ENCODE data around the gene NEDD4L. TPM values are rescaled to one million over a fixed set of nuclear protein-coding genes. Genes with fewer than 3 reads are reported as not detected.

NEDD4L gene
- total and polyA plus RNA-seq, 9 donors = 24.8 to 43.1 (median 34.0) TPM

GRCh38 chr18:58088691-58089065, 44.7 kb downstream of the NEDD4L start:
- DNase-seq = no peak
- Histone ChIP-seq H3K27me3 (ENCODE audit: control insufficient read depth, insufficient read depth, low read length) (no peaks in the 10 kb centered on the region), H3K9me3 (replicated peaks; ENCODE audit: control insufficient read depth, low read depth, low read length) (no peaks in the 10 kb centered on the region), H3K4me1 (ENCODE audit: control insufficient read depth, insufficient read depth, low read length) (no peaks in the 10 kb centered on the region), H3K4me3 (ENCODE audit: low read length) (no peak overlapping the region), H3K36me3 (ENCODE audit: control insufficient read depth, insufficient read depth, low read length) (no peaks in the 10 kb centered on the region), H3K27ac (ENCODE audit: low read length) (no peak overlapping the region)
- WGBS (ENCODE audit: insufficient coverage) = no CpG with 5 or more reads among the region's 4 CpGs

- H3K27me3 ChIP-seq (ENCODE audit: control insufficient read depth, insufficient read depth, low read length) = no peaks in the 10 kb centered on the region
- no peaks in the 10 kb centered on the region for H3K9me3 ChIP-seq (replicated peaks; ENCODE audit: control insufficient read depth, low read depth, low read length)
- no peaks in the 10 kb centered on the region for H3K4me1 ChIP-seq (ENCODE audit: control insufficient read depth, insufficient read depth, low read length)
- H3K4me3 ChIP-seq (ENCODE audit: low read length) = no peak overlapping the region
- no peak for DNase-seq
- H3K27ac ChIP-seq (ENCODE audit: low read length) = no peak overlapping the region
- WGBS (ENCODE audit: insufficient coverage) = 100% methylated on average over 1 of the region's 2 CpGs
- H3K36me3 ChIP-seq (ENCODE audit: control insufficient read depth, insufficient read depth, low read length) = no peaks in the 10 kb centered on the region
These were observed 47.1 kb downstream of the NEDD4L start for GRCh38 chr18:58091099-58091611.

GRCh38 chr18:58093311-58093803, 49.3 kb downstream of the NEDD4L start:
- Histone ChIP-seq H3K36me3 (ENCODE audit: control insufficient read depth, insufficient read depth, low read length) (no peaks in the 10 kb centered on the region), H3K4me1 (ENCODE audit: control insufficient read depth, insufficient read depth, low read length) (no peaks in the 10 kb centered on the region), H3K27ac (ENCODE audit: low read length) (no peak overlapping the region), H3K9me3 (replicated peaks; ENCODE audit: control insufficient read depth, low read depth, low read length) (no peaks in the 10 kb centered on the region), H3K27me3 (ENCODE audit: control insufficient read depth, insufficient read depth, low read length) (no peaks in the 10 kb centered on the region), H3K4me3 (ENCODE audit: low read length) (no peak overlapping the region)
- WGBS (ENCODE audit: insufficient coverage) = no CpG with 5 or more reads among the region's 7 CpGs
- no peak for DNase-seq

DNA sequence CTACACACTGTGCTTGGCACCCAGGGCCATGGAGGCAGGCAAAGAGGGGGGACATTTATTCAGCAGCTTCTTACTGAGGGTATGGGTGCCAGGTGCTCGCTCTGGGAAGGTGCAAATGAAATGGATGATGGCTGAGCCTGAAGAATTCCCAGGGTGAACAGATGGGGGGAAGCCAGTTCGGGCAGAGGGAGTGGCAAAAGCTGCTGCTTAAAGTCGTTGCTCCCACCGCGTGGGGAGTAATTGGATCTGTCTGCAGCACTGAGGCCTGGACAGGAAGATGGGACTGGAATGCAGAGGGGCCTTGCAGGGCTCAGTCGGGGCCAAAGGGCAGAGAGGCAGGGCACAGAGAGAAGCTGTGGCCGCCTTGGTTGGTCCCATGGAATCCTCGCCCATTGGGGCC, 51.2 kb downstream of the NEDD4L start:
- no peaks in the 10 kb centered on the region for H3K36me3 ChIP-seq (ENCODE audit: control insufficient read depth, insufficient read depth, low read length)
- 46% methylated on average over 7 of the region's 8 CpGs for WGBS (ENCODE audit: insufficient coverage)
- no peak overlapping the region for H3K4me3 ChIP-seq (ENCODE audit: low read length)
- DNase-seq = no peak
- H3K27me3 ChIP-seq (ENCODE audit: control insufficient read depth, insufficient read depth, low read length) = no peaks in the 10 kb centered on the region
- no peaks in the 10 kb centered on the region for H3K4me1 ChIP-seq (ENCODE audit: control insufficient read depth, insufficient read depth, low read length)
- no peaks in the 10 kb centered on the region for H3K9me3 ChIP-seq (replicated peaks; ENCODE audit: control insufficient read depth, low read depth, low read length)
- H3K27ac ChIP-seq (ENCODE audit: low read length) = no peak overlapping the region

DNA sequence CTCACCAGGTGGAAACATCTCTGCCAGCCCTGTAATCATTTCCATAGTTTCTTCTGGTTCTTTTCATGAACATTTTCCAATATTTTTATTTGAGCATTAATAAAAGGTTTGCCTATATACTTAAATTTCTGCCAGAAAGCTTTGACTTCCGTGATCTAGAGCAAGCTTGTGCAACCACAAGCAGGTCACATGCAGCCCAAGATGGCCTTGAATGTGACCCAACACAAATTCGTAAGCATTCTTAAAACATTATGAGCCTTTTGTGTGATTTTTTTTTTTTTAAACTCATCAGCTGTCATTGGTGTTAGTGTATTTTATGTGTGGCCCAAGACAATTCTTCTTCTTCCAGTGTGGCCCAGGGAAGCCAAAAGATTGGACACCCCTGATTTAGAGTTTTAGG, 51.6 kb downstream of the NEDD4L start:
- no peak for DNase-seq
- Histone ChIP-seq H3K9me3 (replicated peaks; ENCODE audit: control insufficient read depth, low read depth, low read length) (no peaks in the 10 kb centered on the region), H3K36me3 (ENCODE audit: control insufficient read depth, insufficient read depth, low read length) (no peaks in the 10 kb centered on the region), H3K27me3 (ENCODE audit: control insufficient read depth, insufficient read depth, low read length) (no peaks in the 10 kb centered on the region), H3K27ac (ENCODE audit: low read length) (no peak overlapping the region), H3K4me1 (ENCODE audit: control insufficient read depth, insufficient read depth, low read length) (no peaks in the 10 kb centered on the region), H3K4me3 (ENCODE audit: low read length) (no peak overlapping the region)
- WGBS (ENCODE audit: insufficient coverage) = no CpG with 5 or more reads among the region's 2 CpGs

GRCh38 chr18:58096658-58097057, 52.6 kb downstream of the NEDD4L start:
- Histone ChIP-seq H3K36me3 (ENCODE audit: control insufficient read depth, insufficient read depth, low read length) (no peaks in the 10 kb centered on the region), H3K27me3 (ENCODE audit: control insufficient read depth, insufficient read depth, low read length) (no peaks in the 10 kb centered on the region), H3K4me3 (ENCODE audit: low read length) (no peak overlapping the region), H3K9me3 (replicated peaks; ENCODE audit: control insufficient read depth, low read depth, low read length) (no peaks in the 10 kb centered on the region), H3K27ac (ENCODE audit: low read length) (no peak overlapping the region), H3K4me1 (ENCODE audit: control insufficient read depth, insufficient read depth, low read length) (no peaks in the 10 kb centered on the region)
- DNase-seq = no peak
- no CpG with 5 or more reads among the region's 1 CpG for WGBS (ENCODE audit: insufficient coverage)

- Histone ChIP-seq H3K4me1 (ENCODE audit: control insufficient read depth, insufficient read depth, low read length) (no peaks in the 10 kb centered on the region), H3K9me3 (replicated peaks; ENCODE audit: control insufficient read depth, low read depth, low read length) (no peaks in the 10 kb centered on the region), H3K36me3 (ENCODE audit: control insufficient read depth, insufficient read depth, low read length) (no peaks in the 10 kb centered on the region), H3K27ac (ENCODE audit: low read length) (no peak overlapping the region), H3K4me3 (ENCODE audit: low read length) (no peak overlapping the region), H3K27me3 (ENCODE audit: control insufficient read depth, insufficient read depth, low read length) (no peaks in the 10 kb centered on the region)
- WGBS (ENCODE audit: insufficient coverage) = 86% methylated on average over 1 of the region's 8 CpGs
- DNase-seq = no peak
These were observed 53.3 kb downstream of the NEDD4L start for GRCh38 chr18:58097121-58097906.

DNA sequence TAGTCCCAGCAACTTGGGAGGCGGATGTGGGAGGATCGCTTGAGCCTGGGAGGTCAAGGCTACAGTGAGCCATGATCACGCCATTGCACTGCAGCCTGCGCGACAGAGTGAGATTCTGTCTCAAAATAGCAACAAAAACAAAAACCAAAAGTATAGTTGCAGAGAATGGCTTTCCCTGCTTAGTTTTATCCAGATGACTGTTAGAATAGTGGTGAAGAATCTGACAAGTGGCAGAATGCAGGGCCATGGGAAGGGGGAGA, 53.8 kb downstream of the NEDD4L start:
- WGBS (ENCODE audit: insufficient coverage) = no CpG with 5 or more reads among the region's 5 CpGs
- Histone ChIP-seq H3K4me3 (ENCODE audit: low read length) (no peak overlapping the region), H3K36me3 (ENCODE audit: control insufficient read depth, insufficient read depth, low read length) (no peaks in the 10 kb centered on the region), H3K27ac (ENCODE audit: low read length) (no peak overlapping the region), H3K9me3 (replicated peaks; ENCODE audit: control insufficient read depth, low read depth, low read length) (no peaks in the 10 kb centered on the region), H3K4me1 (ENCODE audit: control insufficient read depth, insufficient read depth, low read length) (no peaks in the 10 kb centered on the region), H3K27me3 (ENCODE audit: control insufficient read depth, insufficient read depth, low read length) (no peaks in the 10 kb centered on the region)
- no peak for DNase-seq

- Histone ChIP-seq H3K4me3 (ENCODE audit: low read length) (no peak overlapping the region), H3K9me3 (replicated peaks; ENCODE audit: control insufficient read depth, low read depth, low read length) (no peaks in the 10 kb centered on the region), H3K4me1 (ENCODE audit: control insufficient read depth, insufficient read depth, low read length) (no peaks in the 10 kb centered on the region), H3K27ac (ENCODE audit: low read length) (no peak overlapping the region), H3K27me3 (ENCODE audit: control insufficient read depth, insufficient read depth, low read length) (no peaks in the 10 kb centered on the region), H3K36me3 (ENCODE audit: control insufficient read depth, insufficient read depth, low read length) (no peaks in the 10 kb centered on the region)
- DNase-seq = no peak
- WGBS (ENCODE audit: insufficient coverage) = 71% methylated on average over 1 of the region's 3 CpGs
These were observed 54.7 kb downstream of the NEDD4L start for GRCh38 chr18:58098706-58099105.

- Histone ChIP-seq H3K27ac (ENCODE audit: low read length) (no peak overlapping the region), H3K4me1 (ENCODE audit: control insufficient read depth, insufficient read depth, low read length) (no peaks in the 10 kb centered on the region), H3K9me3 (replicated peaks; ENCODE audit: control insufficient read depth, low read depth, low read length) (no peaks in the 10 kb centered on the region), H3K36me3 (ENCODE audit: control insufficient read depth, insufficient read depth, low read length) (no peaks in the 10 kb centered on the region), H3K27me3 (ENCODE audit: control insufficient read depth, insufficient read depth, low read length) (no peaks in the 10 kb centered on the region), H3K4me3 (ENCODE audit: low read length) (no peak overlapping the region)
- no peak for DNase-seq
- 53% methylated on average over 2 of the region's 3 CpGs for WGBS (ENCODE audit: insufficient coverage)
These were observed 56.1 kb downstream of the NEDD4L start for GRCh38 chr18:58100154-58100553.
